IPS-18c (cell line): ENCODE results near the gene ETV3L.
"Not testable (repeated sequence)": the region's sequence is repeated elsewhere in the genome, so short reads cannot be mapped to it uniquely, and the experiment has no call there.

Source experiments
- H3K4me3 ChIP-seq: 2 replicates; pipeline ENCODE4 v1.7.0; 2013; ENCODE audit warnings: low read depth, mild to moderate bottlenecking, low read length, moderate library complexity; ENCODE audit not compliant: insufficient read depth
- H3K9me3 ChIP-seq: one replicate; pipeline ENCODE4 v1.6.1; 2013; ENCODE audit warnings: mild to moderate bottlenecking, low read length, moderate library complexity; ENCODE audit not compliant: control insufficient read depth, insufficient read depth

Gene ETV3L

GRCh38 chr1:157111396-157112165 lies 12.0 kb upstream of the ETV3L start:
- Histone ChIP-seq H3K9me3 (no peaks in the 10 kb centered on the region), H3K4me3 (no peak overlapping the region)

- Histone ChIP-seq H3K4me3 (no peak overlapping the region), H3K9me3 (no peaks in the 10 kb centered on the region)
Measured at GRCh38 chr1:157110686-157111085, 11.1 kb upstream of the ETV3L start.

- Histone ChIP-seq H3K4me3 (no peak overlapping the region), H3K9me3 (no peaks in the 10 kb centered on the region)
Measured at GRCh38 chr1:157110003-157110402, 10.4 kb upstream of the ETV3L start.

GRCh38 chr1:157108448-157108847 lies 8.8 kb upstream of the ETV3L start:
- no peak overlapping the region for H3K4me3 ChIP-seq
- no peaks in the 10 kb centered on the region for H3K9me3 ChIP-seq

- Histone ChIP-seq H3K9me3 (no peaks in the 10 kb centered on the region), H3K4me3 (no peak overlapping the region)
Measured at GRCh38 chr1:157107702-157108101, 8.1 kb upstream of the ETV3L start.

GRCh38 chr1:157106813-157107189 lies 7.2 kb upstream of the ETV3L start:
- Histone ChIP-seq H3K4me3 (no peak overlapping the region), H3K9me3 (no peaks in the 10 kb centered on the region)

GRCh38 chr1:157105988-157106812 lies 6.6 kb upstream of the ETV3L start:
- Histone ChIP-seq H3K4me3 (no peak overlapping the region), H3K9me3 (no peaks in the 10 kb centered on the region)

- Histone ChIP-seq H3K4me3 (no peak overlapping the region), H3K9me3 (no peaks in the 10 kb centered on the region)
Measured at GRCh38 chr1:157105298-157105987, 5.8 kb upstream of the ETV3L start.

GRCh38 chr1:157104598-157105293 lies 5.1 kb upstream of the ETV3L start:
- Histone ChIP-seq H3K9me3 (no peaks in the 10 kb centered on the region), H3K4me3 (no peak overlapping the region)

GRCh38 chr1:157103268-157103667 lies 3.7 kb upstream of the ETV3L start:
- no peak overlapping the region for H3K4me3 ChIP-seq
- no peaks in the 10 kb centered on the region for H3K9me3 ChIP-seq

GRCh38 chr1:157101149-157101548 lies 1.5 kb upstream of the ETV3L start:
- H3K4me3 ChIP-seq, result no peak overlapping the region
- H3K9me3 ChIP-seq, result no peaks in the 10 kb centered on the region

GRCh38 chr1:157098987-157099632 lies 498 bp downstream of the ETV3L start:
- H3K9me3 ChIP-seq, H3K4me3 ChIP-seq: not testable (repeated sequence)

GRCh38 chr1:157098519-157098918 lies 1.1 kb downstream of the ETV3L start:
- H3K4me3 ChIP-seq, result no peak overlapping the region
- no peaks in the 10 kb centered on the region for H3K9me3 ChIP-seq

GRCh38 chr1:157097692-157098091 lies 1.9 kb downstream of the ETV3L start:
- no peak overlapping the region for H3K4me3 ChIP-seq
- H3K9me3 ChIP-seq, result no peaks in the 10 kb centered on the region

- no peaks in the 10 kb centered on the region for H3K9me3 ChIP-seq
- H3K4me3 ChIP-seq, result no peak overlapping the region
Measured at GRCh38 chr1:157096881-157097280, 2.7 kb downstream of the ETV3L start.

- no peak overlapping the region for H3K4me3 ChIP-seq
Measured at GRCh38 chr1:157095551-157095950, 4.1 kb downstream of the ETV3L start.

GRCh38 chr1:157095091-157095490 lies 4.5 kb downstream of the ETV3L start:
- H3K9me3 ChIP-seq, result no peaks in the 10 kb centered on the region
- no peak overlapping the region for H3K4me3 ChIP-seq

More at GRCh38 chr1:157095551-157095950, 4.1 kb downstream of the ETV3L start:
- H3K9me3 ChIP-seq, result no peaks in the 10 kb centered on the region
